GM12878 (cell line): ENCODE results near the gene EMID1.

ENCODE experiments used
- EZH2 ChIP-seq: IDR thresholded peaks from 2 replicates; pipeline ENCODE4 v1.6.1; 2012; ENCODE audit warnings: low read depth, mild to moderate bottlenecking, control low read depth, inconsistent platforms, low read length, borderline replicate concordance; ENCODE audit not compliant: control insufficient read depth
- ZNF274 ChIP-seq: IDR thresholded peaks from one replicate; pipeline ENCODE4 v1.8.0; 2011; ENCODE audit not compliant: insufficient read length, insufficient read depth
- TF ChIP-seq, protein P1 (sequence below), 3 experiments: IDR thresholded peaks in 2 of 3; conservative IDR thresholded peaks in 1 of 3; 2 replicates each; pipeline ENCODE4 v1.5.1; 2011; ENCODE audit warnings: low read depth in 3 of 3, low read length in 3 of 3, mild to moderate bottlenecking in 3 of 3, control low read depth in 2 of 3, moderate library complexity in 2 of 3, inconsistent platforms in 1 of 3, mixed read lengths in 1 of 3; ENCODE audit not compliant: control insufficient read depth in 2 of 3, insufficient read depth in 1 of 3; ENCODE audit errors: extremely low read depth in 1 of 3

DNA sequence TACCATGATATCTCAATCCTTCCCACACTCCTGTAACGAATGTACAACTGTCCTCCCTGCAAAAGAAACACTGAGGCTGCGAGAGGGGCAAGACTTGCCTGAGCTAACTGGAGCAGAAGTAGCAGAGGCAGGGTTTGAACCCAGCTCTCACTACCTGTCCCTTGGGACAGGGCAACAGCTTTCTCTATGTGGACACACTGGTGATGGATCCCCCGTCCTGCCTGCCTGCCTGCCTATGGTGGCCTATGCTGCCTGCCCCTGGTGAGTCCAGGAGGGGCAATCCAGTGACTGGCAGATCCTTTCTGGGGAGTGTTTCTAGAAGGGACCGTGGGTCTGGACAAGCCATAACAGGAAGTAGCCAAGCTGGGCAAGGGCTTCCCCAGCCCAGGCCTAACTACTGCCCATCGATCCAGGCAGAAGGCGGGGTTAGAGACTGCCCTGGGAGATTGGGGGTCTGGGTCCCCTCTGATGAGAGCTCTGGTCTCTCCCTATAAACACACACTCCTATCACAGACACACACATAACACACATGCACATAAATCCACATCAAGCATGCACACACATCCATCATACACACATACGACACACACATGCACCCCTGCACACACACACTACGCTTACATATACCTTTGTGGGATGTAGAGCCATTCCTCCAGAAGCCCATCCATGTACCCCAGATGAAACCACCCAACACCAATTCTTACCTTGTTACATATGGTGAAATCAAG lies 1.1 kb upstream of the EMID1 start:
- TF ChIP-seq, protein P1, sequence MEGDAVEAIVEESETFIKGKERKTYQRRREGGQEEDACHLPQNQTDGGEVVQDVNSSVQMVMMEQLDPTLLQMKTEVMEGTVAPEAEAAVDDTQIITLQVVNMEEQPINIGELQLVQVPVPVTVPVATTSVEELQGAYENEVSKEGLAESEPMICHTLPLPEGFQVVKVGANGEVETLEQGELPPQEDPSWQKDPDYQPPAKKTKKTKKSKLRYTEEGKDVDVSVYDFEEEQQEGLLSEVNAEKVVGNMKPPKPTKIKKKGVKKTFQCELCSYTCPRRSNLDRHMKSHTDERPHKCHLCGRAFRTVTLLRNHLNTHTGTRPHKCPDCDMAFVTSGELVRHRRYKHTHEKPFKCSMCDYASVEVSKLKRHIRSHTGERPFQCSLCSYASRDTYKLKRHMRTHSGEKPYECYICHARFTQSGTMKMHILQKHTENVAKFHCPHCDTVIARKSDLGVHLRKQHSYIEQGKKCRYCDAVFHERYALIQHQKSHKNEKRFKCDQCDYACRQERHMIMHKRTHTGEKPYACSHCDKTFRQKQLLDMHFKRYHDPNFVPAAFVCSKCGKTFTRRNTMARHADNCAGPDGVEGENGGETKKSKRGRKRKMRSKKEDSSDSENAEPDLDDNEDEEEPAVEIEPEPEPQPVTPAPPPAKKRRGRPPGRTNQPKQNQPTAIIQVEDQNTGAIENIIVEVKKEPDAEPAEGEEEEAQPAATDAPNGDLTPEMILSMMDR (IDR thresholded peaks at IDR 0.05 in 2 of 3, conservative IDR thresholded peaks at IDR 0.05 in 1 of 3; ENCODE audit: control insufficient read depth in 2 of 3, extremely low read depth in 1 of 3, insufficient read depth in 1 of 3, low read depth in 3 of 3, low read length in 3 of 3) = no peak
- TF ChIP-seq EZH2 (no peak), ZNF274 (no peak)
